Nephron (organoid): ENCODE measurements around the gene LDAH.
"Not testable (repeated sequence)": the region's sequence is repeated elsewhere in the genome, so short reads cannot be mapped to it uniquely, and the experiment has no call there.

Experiments
- H3K27ac Mint-ChIP-seq, 3 experiments: 2 replicates each; pipeline ENCODE4 v1.8.0; 2020; ENCODE audit warnings: mixed read lengths in 3 of 3, mild to moderate bottlenecking in 2 of 3, moderate library complexity in 1 of 3
- H3K27me3 Mint-ChIP-seq: 2 replicates; pipeline ENCODE4 v1.8.0; 2021; ENCODE audit warnings: low read depth, mild to moderate bottlenecking, moderate library complexity, mixed read lengths
- H3K36me3 Mint-ChIP-seq: 2 replicates; pipeline ENCODE4 v1.8.0; 2020; ENCODE audit warnings: low read depth, mixed read lengths
- H3K4me1 Mint-ChIP-seq: 2 replicates; pipeline ENCODE4 v1.8.0; 2020; ENCODE audit warnings: mixed read lengths
- H3K4me3 Mint-ChIP-seq, 3 experiments: 2 replicates each; pipeline ENCODE4 v1.8.0; 2020; ENCODE audit warnings: mild to moderate bottlenecking in 3 of 3, mixed read lengths in 3 of 3, moderate library complexity in 2 of 3
- H3K9me3 Mint-ChIP-seq: 2 replicates; pipeline ENCODE4 v1.8.0; 2020; ENCODE audit warnings: mixed read lengths
- CTCF ChIP-seq, 3 experiments: fragments of 200-600 bp; sonication (generic); IDR thresholded peaks; one replicate each; pipeline ENCODE4 v1.5.0; 2021; ENCODE audit warnings: antibody characterized with exemption in 3 of 3; ENCODE audit not compliant: unreplicated experiment in 3 of 3

The LDAH gene

GRCh38 chr2:20722592-20723240, 100.2 kb downstream of the LDAH start:
- Mint-ChIP-seq H3K4me3 (no peak overlapping the region), H3K27me3 (no peaks in the 10 kb centered on the region), H3K27ac (no peak overlapping the region), H3K36me3 (peaks cover 79% of the 10 kb centered on the region), H3K9me3 (peaks cover 35% of the 10 kb centered on the region), H3K4me1 (no peaks in the 10 kb centered on the region)
- TF ChIP-seq CTCF (IDR thresholded peaks at IDR 0.05; ENCODE audit: unreplicated experiment in 3 of 3) = no peak

GRCh38 chr2:20717641-20718040, 105.3 kb downstream of the LDAH start:
- Mint-ChIP-seq H3K4me1 (no peaks in the 10 kb centered on the region), H3K36me3 (peaks cover 99% of the 10 kb centered on the region), H3K27me3 (no peaks in the 10 kb centered on the region), H3K9me3 (peaks cover 72% of the 10 kb centered on the region), H3K4me3 (no peak overlapping the region), H3K27ac (no peak overlapping the region)
- no peak for TF ChIP-seq CTCF (IDR thresholded peaks at IDR 0.05; ENCODE audit: unreplicated experiment in 3 of 3)

GRCh38 chr2:20716164-20716563, 106.7 kb downstream of the LDAH start:
- peaks cover 70% of the 10 kb centered on the region for H3K9me3 Mint-ChIP-seq
- H3K4me3 Mint-ChIP-seq = not testable (repeated sequence)

GRCh38 chr2:20714412-20714811, 108.5 kb downstream of the LDAH start:
- not testable (repeated sequence) for H3K27ac Mint-ChIP-seq, H3K4me1 Mint-ChIP-seq, H3K4me3 Mint-ChIP-seq, H3K27me3 Mint-ChIP-seq
- Mint-ChIP-seq H3K36me3 (peaks cover 84% of the 10 kb centered on the region), H3K9me3 (peaks cover 59% of the 10 kb centered on the region)

More at GRCh38 chr2:20716164-20716563, 106.7 kb downstream of the LDAH start:
- H3K27ac Mint-ChIP-seq, H3K27me3 Mint-ChIP-seq, H3K4me1 Mint-ChIP-seq: not testable (repeated sequence)
- H3K36me3 Mint-ChIP-seq = peaks cover 94% of the 10 kb centered on the region

GRCh38 chr2:20713585-20713984, 109.3 kb downstream of the LDAH start:
- H3K4me1 Mint-ChIP-seq, H3K4me3 Mint-ChIP-seq, H3K27ac Mint-ChIP-seq, H3K27me3 Mint-ChIP-seq: not testable (repeated sequence)
- peaks cover 75% of the 10 kb centered on the region for H3K36me3 Mint-ChIP-seq
- peaks cover 53% of the 10 kb centered on the region for H3K9me3 Mint-ChIP-seq

GRCh38 chr2:20711641-20712040, 111.3 kb downstream of the LDAH start:
- not testable (repeated sequence) for H3K27ac Mint-ChIP-seq, H3K4me1 Mint-ChIP-seq, H3K4me3 Mint-ChIP-seq, H3K27me3 Mint-ChIP-seq
- H3K9me3 Mint-ChIP-seq = peaks cover 37% of the 10 kb centered on the region
- peaks cover 59% of the 10 kb centered on the region for H3K36me3 Mint-ChIP-seq

- H3K27me3 Mint-ChIP-seq = no peaks in the 10 kb centered on the region
- no peak overlapping the region for H3K27ac Mint-ChIP-seq
- peaks cover 20% of the 10 kb centered on the region for H3K36me3 Mint-ChIP-seq
- peaks cover 8% of the 10 kb centered on the region for H3K9me3 Mint-ChIP-seq
- TF ChIP-seq CTCF (IDR thresholded peaks at IDR 0.05; ENCODE audit: unreplicated experiment in 3 of 3) = no peak
- no peak overlapping the region for H3K4me3 Mint-ChIP-seq
- H3K4me1 Mint-ChIP-seq = no peaks in the 10 kb centered on the region
Observed at GRCh38 chr2:20707601-20708000, 115.3 kb downstream of the LDAH start.

- no peaks in the 10 kb centered on the region for H3K27me3 Mint-ChIP-seq
- no peaks in the 10 kb centered on the region for H3K4me1 Mint-ChIP-seq
- H3K36me3 Mint-ChIP-seq = peaks cover 16% of the 10 kb centered on the region
- no peak for TF ChIP-seq CTCF (IDR thresholded peaks at IDR 0.05; ENCODE audit: unreplicated experiment in 3 of 3)
- H3K4me3 Mint-ChIP-seq = no peak overlapping the region
- H3K9me3 Mint-ChIP-seq = peaks cover 3% of the 10 kb centered on the region
- H3K27ac Mint-ChIP-seq = no peak overlapping the region
Observed at GRCh38 chr2:20706786-20707185, 116.1 kb downstream of the LDAH start.
